HG02884 (cell line): Measurements from ENCODE around the gene PSMA7.
A peak's percentile ranks its signal among the peaks of the same experiment; 100 is the strongest.

Source experiments
- ATAC-seq: cut with Tn5 transposase; IDR thresholded peaks from one replicate; pipeline ENCODE4 v1.9.1; 2021; ENCODE audit warnings: mild to moderate bottlenecking, moderate library complexity; ENCODE audit not compliant: unreplicated experiment

PSMA7 gene

DNA sequence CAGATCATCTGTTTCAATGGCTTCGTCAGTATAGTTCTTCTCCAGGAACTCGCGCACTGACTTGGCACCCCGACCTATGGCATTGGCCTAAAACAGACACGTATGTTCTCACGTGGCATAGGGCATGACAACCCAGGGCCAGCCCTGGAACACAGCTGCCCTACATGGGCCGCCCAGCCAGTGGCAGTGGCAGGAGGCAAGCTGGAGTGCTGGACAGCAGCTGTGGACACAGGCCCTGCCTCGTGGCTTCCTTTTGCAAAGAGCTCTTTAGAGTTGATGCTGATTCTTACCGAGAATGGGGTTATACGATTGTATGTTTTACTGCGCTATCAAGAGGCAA, 5.0 kb downstream of the PSMA7 start:
- no peak for ATAC-seq

GRCh38 chr20:62137478-62138203, 5.6 kb downstream of the PSMA7 start:
- ATAC-seq, result no peak

GRCh38 chr20:62137092-62137384, 6.2 kb downstream of the PSMA7 start:
- no peak for ATAC-seq

GRCh38 chr20:62136283-62137091, 6.7 kb downstream of the PSMA7 start:
- no peak for ATAC-seq

GRCh38 chr20:62135573-62136266, 7.5 kb downstream of the PSMA7 start:
- no peak for ATAC-seq

DNA sequence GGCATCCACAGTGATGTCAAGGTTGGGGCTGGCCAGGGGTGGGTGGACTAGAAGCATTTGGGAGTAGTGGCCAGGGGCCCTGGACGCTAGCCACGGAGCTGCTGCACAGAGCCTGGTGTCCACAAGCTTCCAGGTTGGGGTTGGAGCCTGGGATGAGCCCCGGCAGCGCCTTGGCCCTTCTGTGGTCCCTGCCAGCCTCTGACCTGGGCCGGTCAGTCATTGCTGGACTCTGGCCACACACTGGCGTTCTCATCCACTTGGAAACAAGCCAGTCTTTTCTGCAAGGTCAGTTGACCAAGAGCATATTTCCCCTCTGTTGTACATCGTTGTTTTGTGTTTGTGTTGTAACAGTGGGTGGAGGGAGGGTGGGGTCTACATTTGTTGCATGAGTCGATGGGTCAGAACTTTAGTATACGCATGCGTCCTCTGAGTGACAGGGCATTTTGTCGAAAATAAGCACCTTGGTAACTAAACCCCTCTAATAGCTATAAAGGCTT, 8.4 kb downstream of the PSMA7 start:
- ATAC-seq, result no peak

DNA sequence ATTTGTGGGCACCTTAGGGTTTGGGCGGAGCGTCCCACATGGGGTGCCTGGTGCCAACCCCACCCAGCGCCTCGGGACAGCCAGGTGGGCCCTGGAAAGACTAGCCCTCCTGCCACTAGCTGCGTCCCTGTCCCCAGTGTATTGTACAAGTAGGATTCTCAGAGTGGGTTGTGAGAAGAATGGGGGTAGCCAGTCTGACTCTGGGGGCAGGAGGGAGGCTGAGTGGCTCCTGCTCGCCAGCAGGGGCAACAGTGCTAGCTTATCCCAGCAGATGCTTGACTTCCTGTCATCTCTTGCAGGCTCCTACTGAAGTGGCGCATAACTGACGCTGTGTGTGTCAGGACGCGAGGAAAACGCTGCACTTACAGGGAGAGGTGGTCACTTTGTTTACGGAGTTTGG, 9.3 kb downstream of the PSMA7 start:
- ATAC-seq, result no peak

- ATAC-seq, result no peak
Observed at GRCh38 chr20:62133051-62133845, 9.9 kb downstream of the PSMA7 start.

- ATAC-seq, result no peak
Observed at GRCh38 chr20:62132421-62132820, 10.8 kb downstream of the PSMA7 start.

DNA sequence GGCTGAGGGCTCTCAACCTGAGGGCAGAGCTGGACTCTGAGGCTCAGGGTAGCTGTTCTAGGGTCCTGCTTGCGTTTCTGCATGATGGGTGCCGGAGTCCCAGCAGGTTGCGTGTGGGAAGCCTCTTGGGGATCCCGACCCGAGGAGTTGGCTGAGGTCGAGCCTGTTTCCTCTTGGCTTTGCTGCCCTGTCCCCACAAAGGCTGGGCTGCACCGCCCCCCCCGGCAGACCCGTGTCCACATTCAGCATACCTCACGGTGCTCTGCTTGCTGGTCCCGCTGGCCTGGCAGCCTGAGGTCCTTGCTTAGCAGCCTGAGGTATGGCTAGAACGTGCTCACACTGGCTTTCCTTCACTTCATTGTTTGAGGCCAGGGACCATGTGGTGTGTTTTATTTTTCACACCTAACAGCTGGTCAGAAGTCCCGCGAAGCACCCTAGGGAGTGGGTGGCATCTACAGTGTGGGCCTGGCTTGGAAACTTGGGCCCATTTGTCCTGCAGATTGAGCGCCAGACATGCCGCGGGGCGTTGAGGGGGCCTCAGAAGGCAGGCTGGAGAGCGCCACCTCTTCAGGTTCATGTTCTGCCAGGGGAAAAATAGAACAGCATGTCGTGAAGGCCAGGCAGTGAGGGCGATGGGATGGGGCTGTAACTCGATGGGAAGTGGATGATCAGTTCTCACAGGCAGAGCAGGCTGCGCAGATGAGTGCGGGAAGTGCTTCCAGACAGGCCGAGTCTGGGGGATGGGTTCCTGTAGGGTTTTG, 11.5 kb downstream of the PSMA7 start:
- ATAC-seq, result no peak

- ATAC-seq, result no peak
Observed at GRCh38 chr20:62129731-62130531, 13.3 kb downstream of the PSMA7 start.

DNA sequence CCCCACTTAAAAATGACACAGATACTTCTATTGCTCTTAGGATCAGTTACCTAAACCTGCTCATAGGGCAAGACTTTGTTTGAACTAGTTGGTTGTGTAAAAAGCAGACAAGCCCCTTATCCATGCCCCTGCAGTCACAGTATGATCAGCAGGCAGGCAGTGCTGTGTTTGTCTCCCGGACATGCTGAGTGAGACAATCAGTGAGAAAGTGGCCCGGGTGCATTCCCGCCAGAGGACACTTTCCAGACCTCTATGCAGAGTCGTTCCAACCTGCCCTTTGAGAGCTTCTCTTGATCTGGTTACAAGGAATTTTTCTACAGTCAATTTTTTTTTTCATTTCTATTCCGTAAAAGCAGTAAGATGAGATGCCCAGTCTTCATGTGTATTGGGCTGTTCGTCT, 14.7 kb downstream of the PSMA7 start:
- no peak for ATAC-seq

DNA sequence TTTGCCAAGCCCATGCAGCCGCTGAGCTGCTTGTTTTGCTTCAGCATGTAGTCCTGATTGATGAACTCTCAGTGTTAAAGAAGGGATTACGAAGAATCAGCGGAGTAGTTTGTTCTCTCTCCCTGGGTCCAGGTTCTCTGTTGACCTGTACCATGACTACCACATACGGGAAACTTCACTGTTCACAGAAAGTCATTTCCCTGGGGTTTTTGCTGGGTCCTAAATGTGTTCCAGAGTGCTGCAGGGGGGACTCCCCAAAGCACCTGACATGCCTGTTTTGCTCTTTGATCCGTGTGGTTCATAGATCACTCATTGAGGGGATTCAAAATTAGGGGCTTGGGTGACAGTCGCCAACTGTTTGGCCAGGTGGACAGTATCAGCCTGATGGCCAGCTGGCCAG, 15.4 kb downstream of the PSMA7 start:
- no peak for ATAC-seq

- no peak for ATAC-seq
Observed at GRCh38 chr20:62126141-62126540, 17.1 kb downstream of the PSMA7 start.

DNA sequence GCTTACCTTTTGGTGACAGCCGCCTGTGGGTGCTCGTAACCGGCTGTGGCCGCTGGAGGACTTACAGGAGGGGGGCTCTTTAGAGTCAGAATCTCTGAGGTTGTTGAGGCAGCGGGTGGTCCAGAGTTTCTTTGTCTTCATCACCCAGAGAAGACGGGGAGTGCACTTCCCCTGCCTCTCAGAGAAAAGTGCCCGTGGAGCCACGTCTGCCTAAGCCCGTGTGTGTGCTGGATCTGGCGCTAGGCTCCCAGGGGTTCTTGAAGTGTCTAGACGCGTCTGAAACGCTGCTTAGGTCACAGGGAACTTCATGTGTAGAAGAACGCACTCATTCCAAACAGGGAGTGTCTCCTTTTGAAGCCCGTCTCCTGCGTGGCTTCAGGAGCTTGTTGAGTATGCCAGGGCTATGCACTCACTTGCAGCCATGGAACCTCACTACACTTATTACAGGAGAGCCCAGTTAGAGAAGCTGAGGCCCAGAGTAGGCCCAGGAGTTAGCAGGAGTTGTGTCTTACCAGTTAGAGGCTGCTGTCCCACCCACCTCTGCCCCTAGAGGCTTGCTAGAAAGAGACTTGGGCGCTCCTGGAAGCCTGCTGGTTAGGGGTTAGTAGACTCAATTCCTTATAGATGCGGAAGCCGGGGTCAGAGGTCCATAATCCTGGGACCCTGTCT, 19.6 kb downstream of the PSMA7 start:
- no peak for ATAC-seq

DNA sequence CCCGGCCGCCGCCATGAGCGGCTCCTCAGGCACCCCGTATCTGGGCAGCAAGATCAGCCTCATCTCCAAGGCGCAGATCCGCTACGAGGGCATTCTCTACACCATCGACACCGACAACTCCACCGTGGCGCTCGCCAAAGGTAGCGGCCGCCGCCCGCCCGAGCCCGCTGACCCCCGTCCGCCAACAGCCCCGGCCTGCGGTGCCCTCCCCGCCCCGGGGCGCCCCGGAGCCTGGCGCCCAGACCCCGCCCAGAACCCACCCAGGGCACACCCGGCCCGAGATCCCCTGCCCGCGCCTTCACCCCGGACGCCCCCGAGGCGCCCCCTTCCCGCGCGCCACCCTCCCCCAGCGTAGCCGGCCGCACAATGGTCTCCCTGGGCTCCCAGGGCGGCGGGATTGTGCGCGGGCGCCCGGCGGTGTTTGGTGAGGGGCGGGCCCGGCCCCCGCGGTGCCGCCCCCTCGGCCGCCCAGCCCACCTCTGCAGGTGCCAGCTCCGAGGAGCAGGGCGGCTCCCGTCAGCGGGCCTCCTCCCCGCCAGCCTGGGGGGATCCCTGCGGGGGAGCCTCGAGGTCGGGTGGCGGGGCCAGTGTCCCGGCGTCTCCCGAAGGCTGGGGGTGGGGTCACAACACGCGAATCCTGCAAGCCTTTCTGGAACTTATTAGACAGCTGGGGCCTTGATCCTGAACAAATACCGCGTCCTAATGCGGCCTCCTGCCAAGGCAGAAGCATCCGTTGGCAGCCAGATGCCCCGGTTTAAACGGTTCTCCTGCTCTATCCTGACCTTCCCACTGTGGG, 20.3 kb downstream of the PSMA7 start:
- peak; percentile 19 for ATAC-seq

DNA sequence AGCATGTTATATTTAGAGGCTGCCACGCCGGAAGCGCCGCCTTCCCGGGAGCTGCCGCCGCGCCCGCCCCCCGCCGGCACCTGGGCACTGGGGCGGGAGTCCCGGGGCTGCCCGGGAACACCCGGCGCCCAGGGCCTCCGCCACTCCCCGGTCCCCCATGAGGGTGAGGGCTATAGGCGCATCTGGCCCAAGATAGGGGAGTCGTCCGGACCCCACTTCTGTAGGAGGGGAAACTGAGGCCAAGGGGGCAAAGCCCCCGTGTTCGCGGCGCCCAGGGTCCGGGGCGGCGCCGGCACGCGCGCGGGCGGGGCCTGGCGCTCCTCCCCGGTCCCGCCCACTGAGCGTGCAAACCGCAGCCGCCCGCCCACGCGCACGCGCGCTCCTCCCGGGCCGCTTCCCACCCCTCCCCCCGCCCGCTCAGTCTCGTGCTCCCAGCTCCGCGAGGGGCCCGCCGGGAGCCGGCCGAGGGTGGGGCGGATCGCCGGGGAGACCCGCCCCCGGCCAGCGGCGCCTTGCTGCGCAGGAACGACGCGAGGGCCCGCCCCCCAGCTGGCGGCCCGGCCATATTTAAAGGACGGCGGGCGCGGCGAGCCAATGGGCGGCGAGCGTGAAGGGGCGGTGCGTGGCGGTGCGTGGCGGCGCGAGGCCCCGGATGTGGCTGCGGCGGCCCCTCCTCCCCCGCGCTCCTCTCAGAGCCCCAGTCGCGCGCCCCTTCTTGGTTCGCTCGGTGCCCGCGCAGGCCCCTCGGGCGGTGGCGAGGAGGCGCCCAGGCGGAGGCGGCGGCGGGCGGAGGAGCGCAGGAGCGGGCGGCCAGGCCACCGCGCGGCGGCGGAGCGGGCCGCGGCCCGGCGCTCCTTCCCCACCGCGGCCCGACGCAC, 21.2 kb downstream of the PSMA7 start, which contains the start of gene LSM14B:
Gene LSM14B (plus strand): TSS at position 700 of the 878 bp plus-strand sequence. CDS start 192 bp downstream, outside the sequence.
- ATAC-seq, result peak; percentile 70
